SKM-1 treated with dmso at 0.1 percent for 144 hours (cell line): Measurements from ENCODE around the gene CD7.
"Not testable (repeated sequence)": the region's sequence is repeated elsewhere in the genome, so short reads cannot be mapped to it uniquely, and the experiment has no call there.

Experiments
- DNase-seq: peaks from one replicate; lab custom pipeline; 2025; ENCODE audit not compliant: unreplicated experiment; lab: John Stamatoyannopoulos, UW

CD7 gene

DNA sequence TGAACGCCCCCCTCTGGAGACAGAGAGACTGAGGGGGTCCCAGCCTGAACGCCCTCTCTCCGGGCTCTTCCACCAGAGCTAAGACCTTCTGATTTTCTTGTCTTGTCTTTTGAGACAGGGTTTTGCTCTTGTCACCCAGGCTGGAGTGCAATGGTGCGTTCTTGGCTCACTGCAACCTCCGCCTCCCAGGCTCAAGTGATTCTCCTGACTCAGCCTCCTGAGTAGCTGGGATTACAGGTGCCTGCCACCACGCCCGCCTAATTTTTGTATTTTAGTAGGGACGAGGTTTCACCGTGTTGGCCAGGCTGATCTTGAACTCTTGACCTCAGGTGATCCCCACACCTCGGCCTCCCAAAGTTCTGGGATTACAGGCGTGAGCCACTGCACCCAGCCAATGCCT lies 30.6 kb upstream of the CD7 start:
- DNase-seq, result not testable (repeated sequence)

DNA sequence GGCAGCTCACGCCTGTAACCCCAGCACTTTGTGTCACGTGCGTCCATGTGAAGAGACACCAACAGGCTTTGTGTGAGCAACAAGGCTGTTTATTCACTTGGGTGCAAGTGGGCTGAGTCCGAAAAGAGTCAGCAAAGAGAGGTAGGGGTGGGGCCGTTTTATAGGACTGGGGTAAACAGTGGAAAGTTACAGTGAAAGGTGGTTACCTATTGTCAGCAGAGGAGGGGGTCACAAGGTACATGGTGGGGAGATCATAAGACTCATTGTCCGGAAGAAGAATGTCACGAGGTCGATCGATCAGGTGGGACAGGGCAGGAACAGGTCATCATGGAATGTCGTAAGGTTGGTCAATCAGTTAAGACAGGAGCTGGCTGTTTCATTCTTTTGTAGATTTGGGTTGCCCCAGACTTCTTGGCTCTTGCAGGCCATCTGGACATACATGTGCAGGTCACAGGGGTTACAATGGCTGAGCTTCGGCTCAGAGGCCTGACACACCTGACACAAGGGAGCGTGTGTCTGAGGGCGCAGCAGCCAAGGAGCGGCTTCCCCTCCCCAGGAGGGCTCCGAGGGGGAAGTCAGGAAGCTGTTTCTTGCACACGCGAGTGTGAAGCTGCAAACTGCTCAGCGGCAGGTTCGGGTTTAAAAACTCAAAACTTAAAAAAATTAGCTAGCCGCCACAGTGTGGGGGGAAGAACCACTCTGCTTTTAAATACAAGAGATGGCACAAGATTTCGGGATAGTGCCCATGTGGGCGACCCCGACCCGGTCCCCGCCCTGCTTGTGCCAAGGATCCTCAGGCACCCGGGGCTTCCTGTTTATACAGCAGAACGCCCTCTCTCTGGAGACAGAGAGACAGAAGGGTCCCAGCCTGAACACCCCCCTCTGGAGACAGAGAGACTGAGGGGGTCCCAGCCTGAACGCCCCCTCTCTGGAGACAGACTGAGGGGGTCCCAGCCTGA lies 29.2 kb upstream of the CD7 start:
- no peak for DNase-seq

DNA sequence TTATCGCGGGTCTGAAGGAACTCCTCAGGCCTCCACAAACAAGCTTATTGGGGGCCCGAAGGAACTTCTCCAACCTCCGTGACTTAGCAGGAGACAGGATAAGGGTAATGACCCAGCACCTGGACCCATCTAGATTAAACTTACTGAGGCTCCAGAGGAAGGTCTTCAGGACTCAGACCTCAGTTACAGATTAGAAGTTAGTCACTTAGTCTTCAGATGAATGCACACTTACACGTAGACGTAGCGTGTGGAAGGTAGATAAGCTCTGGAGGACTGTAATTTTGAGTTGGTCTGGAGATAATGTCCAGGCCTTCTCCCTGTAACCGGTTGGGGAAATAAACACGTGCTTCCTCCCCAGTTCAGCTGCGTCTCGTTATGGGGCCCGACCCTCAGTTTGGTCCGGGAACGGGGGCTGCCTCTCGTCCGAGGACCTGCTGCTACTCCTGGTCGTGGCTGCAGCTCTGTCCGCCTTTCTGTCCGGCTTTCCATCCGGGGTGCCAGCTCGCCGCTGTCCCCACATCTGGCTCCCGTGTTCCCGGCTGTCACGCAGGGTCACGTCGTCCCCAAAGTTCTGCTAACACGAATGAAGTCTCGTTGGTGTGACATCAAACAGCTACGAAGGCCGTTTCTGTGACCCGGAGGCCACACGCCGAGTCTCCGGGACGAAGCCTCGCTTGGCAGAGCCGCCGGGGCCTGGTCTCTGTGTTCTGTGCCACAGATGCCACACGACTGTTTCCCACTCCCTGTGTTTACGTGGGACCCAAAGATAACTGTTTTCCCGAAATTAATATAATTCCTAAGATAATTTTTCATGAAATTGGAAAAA lies 28.0 kb upstream of the CD7 start:
- DNase-seq, result no peak

GRCh38 chr17:82344175-82344907 lies 26.9 kb upstream of the CD7 start:
- DNase-seq, result no peak

- no peak for DNase-seq
Observed at GRCh38 chr17:82343560-82343959, 26.2 kb upstream of the CD7 start.

GRCh38 chr17:82342361-82343079 lies 25.1 kb upstream of the CD7 start:
- no peak for DNase-seq

DNA sequence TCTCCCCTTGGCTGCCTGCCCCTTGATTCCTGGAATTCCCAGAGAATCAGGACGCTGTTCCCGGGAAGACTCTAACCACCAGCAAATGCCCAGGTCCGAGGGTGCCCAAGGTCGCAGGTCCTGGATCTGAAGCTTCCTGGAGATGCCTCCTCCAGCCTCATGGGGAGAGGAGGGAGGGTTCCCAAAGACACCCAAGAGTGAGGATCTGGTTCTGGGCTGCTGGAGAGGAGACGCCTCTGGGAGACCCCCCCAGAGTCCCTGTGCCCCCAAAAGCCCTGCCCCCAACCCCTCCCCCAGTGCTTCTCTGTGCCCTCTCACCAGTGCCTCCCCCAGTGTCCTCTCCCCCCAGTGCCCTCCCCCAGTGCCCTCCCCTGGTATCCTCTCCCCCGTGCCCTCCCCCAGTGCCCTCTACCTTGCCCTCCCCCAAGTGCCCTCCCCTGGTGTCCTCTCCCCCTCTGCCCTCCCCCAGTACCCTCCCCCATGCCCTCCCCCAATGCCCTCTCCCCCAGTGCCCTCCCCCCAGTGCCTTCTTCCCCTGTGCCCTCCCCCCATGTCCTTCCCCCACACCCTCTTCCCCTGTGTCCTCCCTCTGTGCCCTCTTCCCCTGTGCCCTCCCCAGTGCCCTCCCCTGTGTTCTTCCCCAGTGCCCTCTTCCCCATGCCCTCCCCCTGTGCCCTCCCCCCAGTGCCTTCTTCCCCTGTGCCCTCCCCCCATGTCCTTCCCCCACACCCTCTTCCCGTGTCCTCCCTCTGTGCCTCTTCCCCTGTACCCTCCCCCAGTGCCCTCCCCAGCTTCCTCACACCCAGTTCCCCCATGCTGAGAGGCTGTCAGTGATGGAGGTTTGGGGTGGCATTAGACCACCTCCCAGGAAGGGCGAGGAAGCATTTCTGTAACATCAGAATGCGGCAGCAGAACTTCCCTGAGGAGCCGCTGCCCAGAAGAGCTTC lies 22.5 kb upstream of the CD7 start:
- no peak for DNase-seq

- no peak for DNase-seq
Observed at GRCh38 chr17:82338858-82339633, 21.6 kb upstream of the CD7 start.

DNA sequence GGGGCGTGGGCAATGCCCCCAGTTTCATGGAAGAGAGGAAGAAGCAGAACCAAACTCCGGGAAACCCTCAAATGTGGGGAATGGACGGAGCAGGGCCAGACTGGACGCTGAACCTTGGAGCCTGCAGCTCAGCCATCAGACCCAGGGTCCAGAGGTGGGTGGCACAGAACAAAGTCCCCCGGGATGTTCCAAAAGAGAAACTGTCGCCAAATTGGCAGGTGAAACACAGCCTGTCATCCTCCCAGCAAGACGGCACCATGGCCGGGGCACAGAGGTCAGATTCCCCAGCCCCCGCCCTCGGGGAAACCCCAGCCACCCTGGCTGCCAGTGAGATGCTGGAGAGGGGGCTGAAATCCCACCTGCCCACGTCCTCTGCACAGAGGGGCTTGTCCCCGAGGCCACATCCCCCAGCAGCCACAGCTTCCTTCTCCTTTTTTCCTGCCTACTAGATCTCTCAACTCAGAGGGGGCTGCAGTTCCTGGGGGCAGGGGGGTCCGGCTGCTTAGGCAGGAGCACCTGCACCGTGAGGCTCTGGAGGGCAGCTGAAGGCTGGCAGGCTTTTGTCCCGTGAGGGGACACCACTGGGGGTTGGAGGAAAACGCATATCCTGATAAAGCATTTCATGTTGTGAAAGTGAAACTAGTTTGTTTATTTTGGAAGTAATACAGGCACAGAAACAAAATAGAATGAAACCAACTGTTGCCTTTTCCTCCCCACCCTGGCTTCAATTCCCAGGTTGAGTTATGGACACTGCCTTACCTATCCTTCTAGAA lies 17.4 kb upstream of the CD7 start:
- DNase-seq, result no peak

GRCh38 chr17:82334204-82334621 lies 16.8 kb upstream of the CD7 start:
- DNase-seq, result no peak

DNA sequence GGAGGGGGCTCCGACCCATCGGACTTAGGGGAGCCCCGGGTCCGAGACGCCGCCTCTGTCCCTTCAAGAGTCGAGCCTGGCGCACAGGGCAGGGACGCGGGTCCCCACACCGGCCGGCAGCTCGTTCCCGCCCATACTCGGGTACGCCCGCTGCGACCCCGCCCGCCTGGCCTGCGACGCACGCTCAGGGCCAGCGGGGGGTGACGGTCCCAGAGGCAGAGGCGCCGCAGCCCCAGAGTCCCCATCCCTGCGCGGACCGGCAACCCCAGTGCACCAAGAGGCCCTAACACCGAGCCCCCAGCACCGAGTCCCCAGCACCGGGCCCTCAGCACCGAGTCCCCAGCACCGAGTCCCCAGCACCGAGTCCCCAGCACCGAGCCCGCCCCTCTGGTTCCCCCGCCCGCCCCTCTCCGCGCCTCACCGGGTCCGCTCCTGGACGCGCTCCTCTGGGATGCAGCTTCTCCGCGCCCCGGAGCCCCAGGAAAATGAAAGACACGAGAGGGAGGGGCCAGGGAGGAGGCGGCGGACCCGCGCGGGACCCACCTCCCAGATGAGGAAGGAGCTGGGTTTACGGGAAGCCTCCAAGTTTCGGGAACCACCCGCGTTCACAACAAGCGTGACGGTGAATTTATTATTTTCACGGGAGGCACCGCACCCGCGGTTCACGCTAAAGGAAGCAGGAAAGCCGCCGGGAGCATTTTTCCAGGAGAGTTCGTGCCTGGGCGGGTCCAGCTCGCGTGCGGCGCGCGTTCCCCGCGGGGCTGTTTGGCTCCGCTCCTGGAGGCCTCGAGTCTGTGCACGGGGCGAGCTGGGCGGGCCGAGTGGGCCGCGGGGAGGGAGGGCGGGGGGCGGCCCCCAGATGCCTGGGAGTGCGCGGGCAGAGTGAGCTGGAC lies 16.1 kb upstream of the CD7 start, which contains the start of gene SECTM1:
Gene SECTM1, minus strand, starts transcription at position 488 of the 893 bp plus-strand sequence. CDS start 6,526 bp downstream, outside the sequence.
- no peak for DNase-seq

DNA sequence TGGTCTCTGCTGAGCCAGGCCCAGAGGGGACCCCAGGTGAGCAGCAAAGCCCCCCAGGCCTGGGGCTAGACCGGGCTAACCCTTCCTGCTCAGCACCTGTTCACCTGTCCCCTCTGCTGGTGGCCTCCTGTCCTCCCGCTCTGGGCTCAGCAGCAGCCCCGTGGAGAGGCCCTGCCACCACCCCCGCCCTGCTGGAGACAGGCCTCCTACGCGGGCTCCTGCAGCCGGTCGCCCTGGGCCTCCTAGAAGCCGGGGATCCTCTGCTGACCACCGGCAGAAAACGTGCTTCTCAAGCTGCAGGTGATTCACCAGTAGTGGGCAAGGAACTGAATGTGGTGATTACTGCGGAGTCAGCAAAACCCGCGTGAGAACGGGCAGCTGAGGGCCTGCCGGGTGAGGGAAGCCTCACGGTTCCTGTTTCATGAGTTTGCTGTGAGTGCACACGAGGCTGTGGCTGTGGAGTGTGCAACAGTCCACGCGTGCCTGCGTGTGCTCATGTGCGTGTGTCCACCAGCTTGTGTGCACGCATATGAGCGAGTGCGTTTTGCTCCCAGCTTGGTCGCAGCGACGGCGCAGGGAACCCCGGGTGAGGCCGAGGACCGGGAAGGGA lies 15.4 kb upstream of the CD7 start:
- no peak for DNase-seq

GRCh38 chr17:82331345-82331939 lies 14.0 kb upstream of the CD7 start:
- no peak for DNase-seq

DNA sequence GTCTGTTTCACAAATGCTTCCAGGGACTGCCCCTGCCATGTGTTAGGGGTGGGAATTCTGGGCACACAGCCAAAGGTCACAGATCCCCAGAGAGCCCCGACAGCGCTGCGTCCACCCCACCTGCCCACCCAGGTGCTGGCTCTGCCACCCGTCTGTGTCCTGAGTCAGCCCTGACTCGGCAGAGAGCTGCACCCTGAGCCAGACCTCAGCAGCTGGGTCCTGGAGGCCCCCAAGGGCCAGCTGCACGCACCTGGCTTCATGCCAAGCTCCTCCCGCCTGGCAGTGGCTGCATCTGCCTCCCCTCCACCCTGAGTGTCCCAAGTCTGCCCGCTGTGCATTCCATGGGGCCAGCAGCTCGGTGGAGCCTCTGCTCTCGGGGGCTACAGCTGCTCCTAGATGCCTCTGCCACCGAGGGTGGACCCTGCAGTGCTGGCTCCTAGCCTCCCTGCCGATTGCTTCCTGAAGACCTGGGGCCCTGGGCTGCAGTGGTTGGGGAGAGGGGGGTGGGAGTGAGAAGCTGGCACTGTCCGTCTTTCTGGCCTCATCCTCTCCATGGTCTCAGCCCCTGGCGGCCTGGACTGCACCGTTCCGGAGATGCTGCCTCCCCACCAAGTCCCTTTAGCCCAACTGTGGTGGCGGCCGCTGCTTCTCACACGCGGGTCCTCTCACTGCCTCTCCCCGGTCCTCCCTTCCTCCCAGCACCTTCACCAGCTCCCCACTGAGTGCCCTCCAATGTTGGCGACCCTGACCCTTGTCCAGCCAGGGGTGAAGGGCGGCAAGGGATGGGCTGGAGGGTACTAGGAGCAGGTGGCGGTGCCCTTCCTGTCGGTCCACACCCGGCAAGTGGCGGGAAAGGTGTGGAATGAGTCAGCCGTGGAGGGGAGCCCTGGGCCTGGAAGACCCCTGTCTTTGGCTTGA lies 13.2 kb upstream of the CD7 start:
- DNase-seq, result no peak
